GM12801 (cell line): ENCODE measurements around the gene PSMC5.

Experiments
- CTCF ChIP-seq: IDR thresholded peaks from one replicate; pipeline ENCODE4 v1.5.1; 2011; ENCODE audit warnings: control low read depth; ENCODE audit not compliant: insufficient read length; ENCODE audit errors: extremely low read depth

PSMC5 gene

GRCh38 chr17:63822537-63822936, 4.7 kb upstream of the PSMC5 start:
- no peak for TF ChIP-seq CTCF

GRCh38 chr17:63823659-63824331, 3.4 kb upstream of the PSMC5 start:
- TF ChIP-seq CTCF: no peak

- TF ChIP-seq CTCF: no peak
Observed at GRCh38 chr17:63824362-63824761, 2.9 kb upstream of the PSMC5 start.

- no peak for TF ChIP-seq CTCF
Observed at GRCh38 chr17:63826468-63827001, 696 bp upstream of the PSMC5 start.

GRCh38 chr17:63827801-63828221, 580 bp downstream of the PSMC5 start:
- TF ChIP-seq CTCF: no peak

- TF ChIP-seq CTCF: no peak
Observed at GRCh38 chr17:63828936-63829335, 1.7 kb downstream of the PSMC5 start.

- no peak for TF ChIP-seq CTCF
Observed at GRCh38 chr17:63830278-63830677, 3.0 kb downstream of the PSMC5 start.
